Keratinocyte (primary cell): Measurements from ENCODE around the gene CCNDBP1. TPM values are rescaled to one million over a fixed set of nuclear protein-coding genes. Genes with fewer than 3 reads are reported as not detected.

ENCODE experiments used
- DNase-seq: peaks from one replicate; pipeline ENCODE4 v3.0.0-alpha.2; 2011; ENCODE audit warnings: low read depth, missing footprints, low spot score
- FAIRE-seq: peaks from 2 replicates; lab custom pipeline; 2011; peaks lifted over from hg19 to GRCh38; lab: Jason Lieb, UNC
- H2AFZ ChIP-seq: 2 replicates; pipeline ENCODE4 v1.6.0; 2012; ENCODE audit warnings: low read length, control low read depth, inconsistent platforms; ENCODE audit not compliant: control insufficient read depth
- H3K27ac ChIP-seq: 2 replicates; pipeline ENCODE4 v1.5.1; 2011; ENCODE audit warnings: low read length; ENCODE audit not compliant: control insufficient read depth, insufficient read depth
- H3K27me3 ChIP-seq: 3 replicates; pipeline ENCODE4 v1.6.0; 2011; ENCODE audit warnings: low read length; ENCODE audit not compliant: control insufficient read depth, insufficient read depth; ENCODE audit errors: extremely low read depth
- H3K36me3 ChIP-seq, 2 experiments: 2 replicates in 1 of 2; 3 replicates in 1 of 2; pipeline ENCODE4 v1.5.1; 2011; ENCODE audit warnings: low read length in 2 of 2, mild to moderate bottlenecking in 1 of 2; ENCODE audit not compliant: control insufficient read depth in 2 of 2, insufficient read depth in 2 of 2; ENCODE audit errors: extremely low read depth in 1 of 2
- H3K4me1 ChIP-seq: 3 replicates; pipeline ENCODE4 v1.5.1; 2011; ENCODE audit warnings: low read length; ENCODE audit not compliant: control insufficient read depth, insufficient read depth; ENCODE audit errors: extremely low read depth
- H3K4me2 ChIP-seq: 3 replicates; pipeline ENCODE4 v1.6.0; 2011; ENCODE audit warnings: low read depth, low read length; ENCODE audit not compliant: control insufficient read depth, insufficient read depth; ENCODE audit errors: extremely low read depth
- H3K4me3 ChIP-seq, 3 experiments: fragments of 200-600 bp in 1 of 3; sonication (generic) in 1 of 3; 2 replicates in 2 of 3; 3 replicates in 1 of 3; pipeline ENCODE4 v1.5.1; 2011 to 2016; ENCODE audit warnings: low read length in 3 of 3, mild to moderate bottlenecking in 3 of 3, control low read depth in 2 of 3, inconsistent platforms in 1 of 3, low read depth in 1 of 3, mixed read lengths in 1 of 3, mixed run types in 1 of 3, moderate library complexity in 1 of 3; ENCODE audit not compliant: control insufficient read depth in 2 of 3, insufficient read depth in 2 of 3; ENCODE audit errors: extremely low read depth in 1 of 3
- H3K79me2 ChIP-seq: 2 replicates; pipeline ENCODE4 v1.6.0; 2012; ENCODE audit warnings: low read length; ENCODE audit not compliant: control insufficient read depth, insufficient read depth
- H3K9ac ChIP-seq: 3 replicates; pipeline ENCODE4 v1.6.0; 2011; ENCODE audit warnings: low read length; ENCODE audit not compliant: control insufficient read depth, insufficient read depth; ENCODE audit errors: extremely low read depth
- H3K9me1 ChIP-seq: 3 replicates; pipeline ENCODE4 v1.6.0; 2011; ENCODE audit warnings: low read length; ENCODE audit not compliant: control insufficient read depth, insufficient read depth; ENCODE audit errors: extremely low read depth
- H3K9me3 ChIP-seq: 2 replicates; pipeline ENCODE4 v1.5.1; 2012; ENCODE audit warnings: low read depth, low read length; ENCODE audit not compliant: control insufficient read depth
- H4K20me1 ChIP-seq: 3 replicates; pipeline ENCODE4 v1.6.0; 2011; ENCODE audit warnings: low read length; ENCODE audit not compliant: control insufficient read depth, insufficient read depth; ENCODE audit errors: extremely low read depth
- CTCF ChIP-seq, 3 experiments: IDR thresholded peaks in 1 of 3; conservative IDR thresholded peaks in 1 of 3; optimal IDR thresholded peaks in 1 of 3; 2 replicates in 2 of 3; 3 replicates in 1 of 3; pipeline versions ENCODE3 to v1.5.1; 2011; ENCODE audit warnings: low read length in 3 of 3, mild to moderate bottlenecking in 3 of 3, moderate library complexity in 2 of 3, control low read depth in 1 of 3, inconsistent platforms in 1 of 3; ENCODE audit not compliant: insufficient read depth in 2 of 3; ENCODE audit errors: extremely low read depth in 1 of 3
- EZH2 ChIP-seq: IDR thresholded peaks from one replicate; pipeline ENCODE4 v1.6.1; 2012; ENCODE audit warnings: inconsistent platforms, mild to moderate bottlenecking, low read length, moderate library complexity
- dilution Hi-C: fragments of 300-500 bp; cut with MboI; formaldehyde crosslinking; loops from one replicate; pipeline ENCODE4 v1.7.0; 2020; ENCODE audit warnings: low sequenced_read_pairs; ENCODE audit not compliant: extremely low pct_ligation_motif_present
- polyA plus RNA-seq, 5 experiments: library from polyadenylated mRNA; depleted of rRNA in 3 of 5; stranded (reverse) in 3 of 5; stranded (forward) in 1 of 5; unstranded in 1 of 5; fragments of >200 nt; gene quantifications; 1 replicate in 1 of 5; 2 replicates in 3 of 5; 3 replicates in 1 of 5; pipeline versions ENCODE4 v1.2.1 to v1.2.3, GENCODE V29; 2011 to 2012; ENCODE audit warnings: missing spikeins in 2 of 5, low read depth in 1 of 5, low replicate concordance in 1 of 5

Gene CCNDBP1
- polyA plus RNA-seq, 1 donor (not counting 4 experiments of a cell fraction or from before 2014, with no cell fraction given): 53.5 TPM

- Histone ChIP-seq H3K9me1 (no peaks in the 10 kb centered on the region), H3K79me2 (no peaks in the 10 kb centered on the region), H3K4me2 (no peak overlapping the region), H3K4me1 (no peaks in the 10 kb centered on the region), H3K27ac (no peak overlapping the region), H3K27me3 (peaks cover 23% of the 10 kb centered on the region), H3K4me3 (no peak overlapping the region), H3K9me3 (no peaks in the 10 kb centered on the region), H3K36me3 (no peaks in the 10 kb centered on the region), H2AFZ (no peak overlapping the region), H4K20me1 (no peaks in the 10 kb centered on the region), H3K9ac (no peak overlapping the region)
- TF ChIP-seq CTCF (optimal IDR thresholded peaks at IDR 0.05 in 1 of 3, IDR thresholded peaks at IDR 0.05 in 1 of 3, conservative IDR thresholded peaks at IDR 0.05 in 1 of 3; ENCODE audit: extremely low read depth in 1 of 3, insufficient read depth in 2 of 3, low read length in 3 of 3) (peak in 2 of 3 experiments; percentile 28 to 62), EZH2 (no peak)
- dilution Hi-C loops: no loop called here
- DNase-seq (no peak), FAIRE-seq (no peak)
Measured at GRCh38 chr15:43209059-43209824, 24.0 kb downstream of the CCNDBP1 start.

- Histone ChIP-seq H3K79me2 (no peaks in the 10 kb centered on the region), H3K9ac (no peak overlapping the region), H3K4me1 (no peaks in the 10 kb centered on the region), H3K4me3 (no peak overlapping the region), H2AFZ (no peak overlapping the region), H3K4me2 (no peak overlapping the region), H3K9me3 (no peaks in the 10 kb centered on the region), H4K20me1 (no peaks in the 10 kb centered on the region), H3K36me3 (no peaks in the 10 kb centered on the region), H3K9me1 (no peaks in the 10 kb centered on the region), H3K27me3 (peaks cover 23% of the 10 kb centered on the region), H3K27ac (no peak overlapping the region)
- FAIRE-seq (no peak), DNase-seq (no peak)
- TF ChIP-seq CTCF (optimal IDR thresholded peaks at IDR 0.05 in 1 of 3, IDR thresholded peaks at IDR 0.05 in 1 of 3, conservative IDR thresholded peaks at IDR 0.05 in 1 of 3; ENCODE audit: extremely low read depth in 1 of 3, insufficient read depth in 2 of 3, low read length in 3 of 3): no peak
- no peak for TF ChIP-seq EZH2
- dilution Hi-C loops: no loop called here
Measured at GRCh38 chr15:43210172-43210745, 25.1 kb downstream of the CCNDBP1 start.
